GM12874 (cell line): Measurements from ENCODE around the gene DLGAP3.

Experiments used
- CTCF ChIP-seq: IDR thresholded peaks from 2 replicates; pipeline ENCODE4 v1.5.1; 2011; ENCODE audit warnings: low read depth, mild to moderate bottlenecking, control low read depth, low read length, moderate library complexity; ENCODE audit not compliant: insufficient read depth

The DLGAP3 gene

GRCh38 chr1:34905098-34905459, 24.4 kb downstream of the DLGAP3 start:
- TF ChIP-seq CTCF: no peak

DNA sequence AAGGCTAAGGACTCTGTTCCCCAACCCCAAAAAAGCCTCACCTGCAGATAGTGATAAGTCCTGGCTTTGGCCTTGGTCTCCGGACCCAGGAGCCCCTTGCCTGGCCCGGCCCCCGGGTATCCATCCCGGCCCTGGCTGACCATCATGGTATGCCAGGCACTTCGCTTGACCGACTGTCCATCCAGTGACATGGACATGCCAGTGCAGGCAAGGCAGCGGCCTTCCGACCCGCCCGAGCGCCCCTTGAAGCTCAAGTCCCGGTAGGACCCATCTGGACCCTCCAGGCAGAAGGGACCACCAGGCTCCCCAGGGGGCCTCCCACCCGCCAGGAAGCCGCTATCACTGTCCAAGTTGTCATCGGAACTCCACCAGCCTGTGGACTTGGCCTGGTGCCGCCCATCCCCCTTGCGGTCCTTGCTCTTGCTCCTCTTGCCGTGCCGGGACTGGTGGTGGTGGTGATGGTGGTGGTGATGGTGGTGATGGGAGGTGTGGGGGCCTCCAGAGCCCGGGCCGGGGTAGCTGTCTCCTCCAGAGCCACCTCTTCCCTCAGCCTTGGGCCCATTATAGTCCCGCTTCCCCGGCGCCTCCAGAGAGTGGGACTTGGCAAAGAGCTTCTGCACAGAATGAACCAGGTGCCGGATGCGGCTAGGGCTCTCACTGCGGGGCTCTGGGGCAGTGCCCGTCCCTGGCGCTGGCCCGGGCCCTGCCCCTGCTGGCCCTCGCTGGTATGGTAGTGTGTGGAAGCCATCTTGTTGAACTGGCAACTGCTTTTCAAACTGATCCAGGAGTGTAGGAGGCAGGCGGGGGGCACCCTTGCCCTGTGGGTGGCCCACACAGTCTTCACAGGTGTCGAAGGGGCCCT, 25.0 kb downstream of the DLGAP3 start:
- TF ChIP-seq CTCF: no peak

- TF ChIP-seq CTCF: no peak
These were observed 27.5 kb downstream of the DLGAP3 start for GRCh38 chr1:34901919-34902318.

GRCh38 chr1:34900775-34901502, 28.5 kb downstream of the DLGAP3 start:
- TF ChIP-seq CTCF: no peak

GRCh38 chr1:34899906-34900305, 29.5 kb downstream of the DLGAP3 start:
- no peak for TF ChIP-seq CTCF

GRCh38 chr1:34899471-34899870, 30.0 kb downstream of the DLGAP3 start:
- TF ChIP-seq CTCF: no peak

DNA sequence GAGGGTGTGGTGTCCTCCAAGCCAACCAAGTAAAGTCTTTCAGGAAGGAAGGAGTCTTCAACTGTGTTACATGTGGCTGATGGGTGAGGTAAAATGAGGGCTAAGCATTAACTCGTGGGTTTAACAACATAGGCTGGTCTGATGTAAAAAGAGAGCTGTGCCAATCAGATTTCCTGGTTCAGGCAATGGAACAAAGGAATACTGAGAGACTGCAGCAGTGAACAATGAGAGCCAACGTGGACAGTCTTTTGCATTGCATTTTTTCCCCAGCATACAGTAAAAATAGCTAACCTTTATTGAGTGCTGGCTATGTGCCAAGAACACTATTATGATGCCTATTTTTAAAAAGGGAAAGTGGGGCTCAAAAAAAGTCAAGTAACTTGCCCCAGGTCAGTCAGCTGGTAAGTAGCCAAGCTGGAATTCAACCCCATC, 31.1 kb downstream of the DLGAP3 start:
- TF ChIP-seq CTCF: no peak
